Measurements from ENCODE around the gene CIART.
"Not testable (repeated sequence)": the region's sequence is repeated elsewhere in the genome, so short reads cannot be mapped to it uniquely, and the experiment has no call there.

Gene CIART

DNA sequence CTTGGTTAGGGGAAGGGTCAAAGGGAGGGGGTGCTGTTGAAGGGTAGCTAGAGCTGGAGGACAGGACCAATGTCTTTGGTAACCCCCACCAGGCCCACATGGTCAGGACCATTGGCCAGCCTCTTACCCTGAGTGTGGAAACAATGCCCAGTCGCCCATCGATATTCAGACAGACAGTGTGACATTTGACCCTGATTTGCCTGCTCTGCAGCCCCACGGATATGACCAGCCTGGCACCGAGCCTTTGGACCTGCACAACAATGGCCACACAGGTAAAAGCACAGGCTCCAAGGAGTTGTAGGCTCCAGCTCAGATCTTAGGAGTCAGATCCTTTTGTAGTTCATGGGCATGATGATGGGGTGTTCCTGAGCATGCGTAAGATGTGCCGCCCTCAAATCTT, 21.0 kb upstream of the CIART start:
- no peak for DNase-seq (ENCODE audit: low spot score)

DNA sequence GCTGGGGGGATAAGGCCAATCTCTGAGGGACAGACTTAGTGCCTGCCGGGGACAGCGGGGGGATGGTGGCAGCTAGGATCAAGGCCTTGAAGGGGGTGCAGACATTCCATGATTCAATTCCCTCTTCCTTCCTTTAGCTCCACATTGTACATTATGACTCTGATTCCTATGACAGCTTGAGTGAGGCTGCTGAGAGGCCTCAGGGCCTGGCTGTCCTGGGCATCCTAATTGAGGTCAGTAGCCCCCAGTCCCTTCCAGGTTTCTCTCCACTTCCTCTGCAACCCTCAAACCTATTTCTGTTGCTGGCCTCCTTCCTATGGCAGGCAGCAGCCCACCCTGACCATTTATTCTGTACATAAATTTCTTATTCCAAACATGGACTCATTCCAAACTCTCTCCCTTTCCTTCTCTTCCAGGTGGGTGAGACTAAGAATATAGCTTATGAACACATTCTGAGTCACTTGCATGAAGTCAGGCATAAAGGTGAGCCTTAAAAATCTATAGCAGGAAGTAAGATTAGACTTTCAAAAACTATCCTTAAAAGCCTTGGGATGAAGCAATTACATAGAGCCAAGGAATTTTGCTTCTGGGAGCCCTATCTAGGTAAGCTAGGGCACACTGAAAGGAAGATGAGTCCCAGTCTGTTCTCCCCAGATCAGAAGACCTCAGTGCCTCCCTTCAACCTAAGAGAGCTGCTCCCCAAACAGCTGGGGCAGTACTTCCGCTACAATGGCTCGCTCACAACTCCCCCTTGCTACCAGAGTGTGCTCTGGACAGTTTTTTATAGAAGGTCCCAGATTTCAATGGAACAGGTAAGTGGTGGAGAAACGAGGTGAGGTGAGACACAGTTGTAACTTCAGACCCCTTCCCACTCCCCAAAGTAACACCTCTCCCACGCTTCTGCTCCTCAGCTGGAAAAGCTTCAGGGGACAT, 19.7 kb upstream of the CIART start:
- no peak for DNase-seq (ENCODE audit: low spot score)

DNA sequence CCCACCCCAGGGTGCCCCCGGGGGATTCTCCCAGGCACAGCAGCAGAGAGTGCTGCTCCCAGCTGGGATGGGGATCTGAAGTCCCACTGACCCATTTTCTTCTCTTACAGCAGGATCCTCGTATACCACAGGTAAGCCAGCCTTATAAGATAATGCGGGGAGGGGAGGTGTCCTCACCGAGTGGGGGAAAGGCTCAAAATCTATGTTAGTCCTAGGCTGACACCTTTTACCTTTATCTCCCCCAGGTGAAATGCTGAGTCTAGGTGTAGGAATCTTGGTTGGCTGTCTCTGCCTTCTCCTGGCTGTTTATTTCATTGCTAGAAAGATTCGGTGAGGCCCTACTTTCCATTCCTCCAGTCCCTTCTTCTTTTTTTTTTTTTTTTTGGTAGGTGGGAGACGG, 18.8 kb upstream of the CIART start:
- no peak for DNase-seq (ENCODE audit: low spot score)

DNA sequence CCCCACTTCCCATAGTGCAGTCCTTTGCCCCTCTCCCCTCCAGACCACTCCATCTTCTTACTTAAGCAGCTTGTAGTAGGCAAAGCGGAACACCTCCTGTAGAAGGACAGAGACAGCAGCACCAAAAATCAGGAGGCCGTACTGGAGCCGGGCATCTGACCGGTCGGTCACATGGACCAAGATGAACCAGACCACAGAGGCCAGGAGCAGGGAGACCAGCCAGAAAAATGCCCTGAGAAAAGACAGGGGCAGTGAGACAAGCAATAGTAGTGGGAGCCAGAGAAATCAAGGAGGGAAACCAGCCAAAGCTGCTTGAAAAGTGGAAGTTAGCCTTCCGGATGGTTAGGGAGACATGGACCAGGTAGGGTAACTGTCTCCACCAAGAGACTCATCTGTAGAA, 14.5 kb upstream of the CIART start:
- no peak for DNase-seq (ENCODE audit: low spot score)

DNA sequence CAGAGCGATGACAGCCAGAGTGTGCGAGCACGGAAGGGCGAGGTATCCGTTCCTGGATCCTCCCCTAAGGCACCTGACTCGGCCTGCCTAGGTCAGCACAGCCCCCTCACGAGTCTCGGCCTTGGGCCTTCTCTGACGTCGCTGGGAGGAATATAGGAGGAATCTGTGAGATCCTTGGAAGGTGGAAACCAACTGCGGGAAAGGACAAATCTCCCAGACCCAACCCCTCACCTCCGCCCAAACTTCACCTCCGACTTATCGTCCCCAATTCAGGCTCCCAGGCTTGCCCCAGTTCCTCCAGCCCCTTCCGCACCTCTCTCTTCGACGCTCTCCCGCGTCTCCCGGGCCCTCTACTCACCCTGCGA, 14.0 kb upstream of the CIART start:
- DNase-seq (ENCODE audit: low spot score), result peak; percentile 27

DNA sequence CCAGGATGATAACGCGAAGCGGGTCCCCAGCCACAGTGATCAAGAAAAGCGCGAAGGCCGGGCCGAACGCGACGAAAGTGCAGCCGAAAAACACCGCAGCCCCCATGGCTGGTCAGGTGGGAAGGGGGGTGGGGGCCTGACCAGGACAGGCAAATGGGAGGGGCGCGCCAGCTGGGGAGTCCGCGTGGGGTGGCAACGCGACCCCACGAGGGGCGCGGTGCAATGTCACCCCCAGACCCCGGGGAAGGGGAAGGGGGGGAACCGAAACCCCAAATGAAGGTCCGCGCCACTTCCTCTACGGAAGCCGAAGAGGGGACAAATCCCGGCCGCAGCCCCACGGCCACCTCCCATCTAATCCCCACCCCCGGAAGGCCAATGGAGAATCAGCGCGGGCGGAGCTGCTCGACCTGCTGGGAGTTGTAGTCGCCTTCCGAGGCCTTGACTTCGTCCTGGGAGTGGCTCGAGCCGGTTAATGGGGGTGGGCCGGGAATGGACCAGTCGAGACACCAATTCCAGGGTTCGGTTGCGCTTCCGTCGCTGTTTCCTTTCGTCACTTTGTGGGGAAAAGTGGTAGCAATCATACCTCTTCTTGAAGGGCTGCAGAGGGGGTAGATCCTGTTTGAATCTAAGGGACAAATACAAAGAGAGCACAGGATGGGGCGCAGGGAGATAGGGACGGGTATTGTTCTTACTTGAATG, 13.5 kb upstream of the CIART start, which contains the start of gene APH1A:
TSS of gene APH1A (minus strand) at position 312 of the 699 bp plus-strand sequence. CDS start at position 106, 206 bp downstream.
- peak; percentile 93 for DNase-seq (ENCODE audit: low spot score)

DNA sequence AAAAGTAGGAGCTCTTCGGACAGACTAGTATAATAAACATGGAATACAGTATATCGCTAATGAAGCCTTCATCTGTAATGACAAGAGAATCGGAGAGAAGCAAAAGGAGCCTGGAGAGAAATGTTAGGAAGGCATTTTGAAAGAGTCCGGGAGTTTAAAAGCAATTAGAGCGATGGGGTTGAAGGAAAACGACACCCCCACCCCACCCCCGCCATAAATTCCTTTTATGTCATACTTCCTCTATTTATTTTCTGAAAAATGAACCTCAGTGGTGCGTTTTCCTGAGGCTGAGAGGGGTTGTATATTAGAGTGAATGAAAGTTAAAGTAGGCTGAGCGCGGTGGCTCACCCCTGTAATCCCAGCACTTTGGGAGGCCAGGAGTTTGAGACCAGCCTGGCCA, 12.9 kb upstream of the CIART start:
- no peak for DNase-seq (ENCODE audit: low spot score)

DNA sequence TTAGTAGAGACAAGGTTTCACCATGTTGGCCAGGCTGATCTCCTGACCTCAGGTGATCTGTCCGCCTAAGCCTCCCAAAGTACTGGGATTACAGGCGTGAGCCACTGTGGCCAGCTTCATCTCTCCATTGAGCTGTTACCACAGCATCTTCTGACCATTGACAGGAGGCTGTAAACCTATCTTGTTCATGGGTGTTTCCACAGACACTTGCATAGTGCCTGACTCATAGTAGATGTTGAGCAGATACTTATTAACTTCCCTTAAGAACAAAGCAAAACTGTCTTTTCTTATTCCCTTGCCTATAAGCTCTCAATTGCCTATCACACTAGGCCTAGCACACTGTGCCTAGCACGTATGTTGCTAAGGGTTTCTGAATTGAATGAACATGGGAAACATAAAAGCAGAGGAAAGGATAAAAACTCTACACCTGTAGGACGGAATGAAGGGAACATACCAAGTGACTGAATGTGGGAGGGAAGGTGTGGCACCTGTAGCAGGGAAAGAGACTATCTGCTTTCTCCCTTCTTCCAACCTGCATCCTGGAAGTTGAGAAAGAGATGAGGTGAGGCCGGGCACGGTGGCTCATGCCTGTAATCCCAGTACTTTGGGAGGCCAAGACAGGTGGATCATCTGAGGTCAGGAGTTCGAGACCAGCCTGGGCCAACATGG, 10.9 kb upstream of the CIART start:
- DNase-seq (ENCODE audit: low spot score), result no peak

DNA sequence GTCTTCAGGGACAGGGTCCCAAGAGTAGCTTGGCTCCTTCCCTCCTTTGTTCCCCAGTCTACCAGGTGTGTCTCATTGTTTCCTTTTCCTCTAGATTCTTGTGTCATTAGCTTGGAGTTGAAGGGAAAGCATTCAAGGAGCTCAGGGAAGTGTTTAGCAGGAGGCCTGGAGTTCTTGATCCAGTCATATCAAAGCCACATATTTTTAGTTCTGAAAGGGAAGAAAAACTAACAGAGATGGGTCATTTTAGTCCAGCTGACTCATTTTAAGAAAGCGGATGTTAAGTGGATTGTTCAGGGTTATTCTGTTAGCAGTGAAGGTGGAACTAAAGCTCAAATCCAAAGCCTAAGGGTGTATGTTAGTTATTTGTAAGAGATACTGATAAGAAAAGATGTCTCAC, 9.0 kb upstream of the CIART start:
- no peak for DNase-seq (ENCODE audit: low spot score)

DNA sequence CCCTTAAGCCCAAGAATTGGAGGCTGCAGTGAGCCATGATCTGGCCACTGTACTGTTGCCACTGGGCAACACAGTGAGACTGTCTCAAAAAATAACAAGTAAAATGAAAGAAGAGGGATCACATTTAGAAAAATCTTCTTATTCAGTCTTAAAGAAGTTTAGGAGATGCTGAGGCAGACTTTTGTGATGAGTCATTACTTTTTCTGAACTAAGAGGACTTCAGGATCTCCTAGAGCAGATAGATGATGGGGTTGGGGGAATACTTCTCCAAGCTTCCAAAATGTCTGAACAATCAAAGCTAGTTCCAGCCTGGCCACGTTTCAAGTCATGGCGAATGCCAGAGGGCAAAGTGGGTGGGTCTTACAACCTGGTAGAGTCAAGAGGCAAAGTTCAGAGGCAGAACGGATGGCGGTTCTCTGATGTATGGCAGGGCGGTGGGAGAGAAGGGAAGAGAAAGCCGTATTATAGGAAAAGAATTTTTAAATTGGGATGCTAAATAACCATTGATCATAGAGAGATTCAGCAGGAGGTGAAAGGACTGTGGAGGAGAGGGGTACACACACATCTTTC, 2.1 kb upstream of the CIART start:
- DNase-seq (ENCODE audit: low spot score), result no peak

DNA sequence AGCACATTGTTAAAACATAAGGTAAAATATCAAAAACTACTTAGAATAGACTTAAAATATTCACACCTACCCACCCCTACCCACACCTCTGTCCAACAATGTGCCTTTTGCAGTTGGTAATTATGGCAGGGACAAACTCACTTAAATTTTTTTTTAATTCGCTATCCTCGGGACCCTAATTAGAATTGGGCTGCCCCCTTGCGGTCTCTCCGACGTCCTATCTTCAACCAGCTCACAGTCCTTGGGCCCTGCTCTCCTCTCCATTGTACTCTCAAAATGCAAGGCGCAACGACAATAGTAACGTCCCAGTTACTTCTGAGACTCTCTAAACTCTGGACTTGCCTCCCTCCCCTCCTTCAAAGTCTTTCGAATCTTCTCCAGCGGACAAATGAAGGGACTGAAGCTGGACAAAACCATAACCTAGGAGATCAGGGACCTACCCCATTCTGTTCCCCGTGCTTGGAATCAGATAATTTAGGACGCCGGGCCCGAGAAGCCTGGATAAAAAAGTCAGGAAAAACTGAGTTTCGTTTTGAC, 1.1 kb upstream of the CIART start:
- DNase-seq (ENCODE audit: low spot score), result peak; percentile 61

DNA sequence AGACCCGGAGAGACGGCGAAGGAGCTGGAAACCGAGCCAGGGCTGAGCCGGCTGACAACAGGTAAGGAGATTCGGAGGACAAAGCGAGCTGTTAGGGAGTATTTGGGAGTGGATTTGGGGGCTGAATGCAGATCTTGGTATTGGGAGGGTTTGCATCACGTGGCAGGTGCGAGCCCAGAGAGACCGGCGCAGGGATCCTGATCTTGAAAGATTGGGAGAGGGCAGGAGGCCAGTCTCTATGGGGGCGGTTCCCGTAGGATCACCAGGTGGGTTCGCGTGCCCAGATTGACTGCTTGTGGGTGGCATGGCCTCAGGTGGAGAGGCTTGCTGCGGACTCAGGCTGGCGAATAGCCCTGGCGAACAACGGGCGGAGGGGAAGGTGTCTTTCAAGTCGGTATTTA, 204 bp downstream of the CIART start:
- DNase-seq (ENCODE audit: low spot score), result peak; percentile 6

DNA sequence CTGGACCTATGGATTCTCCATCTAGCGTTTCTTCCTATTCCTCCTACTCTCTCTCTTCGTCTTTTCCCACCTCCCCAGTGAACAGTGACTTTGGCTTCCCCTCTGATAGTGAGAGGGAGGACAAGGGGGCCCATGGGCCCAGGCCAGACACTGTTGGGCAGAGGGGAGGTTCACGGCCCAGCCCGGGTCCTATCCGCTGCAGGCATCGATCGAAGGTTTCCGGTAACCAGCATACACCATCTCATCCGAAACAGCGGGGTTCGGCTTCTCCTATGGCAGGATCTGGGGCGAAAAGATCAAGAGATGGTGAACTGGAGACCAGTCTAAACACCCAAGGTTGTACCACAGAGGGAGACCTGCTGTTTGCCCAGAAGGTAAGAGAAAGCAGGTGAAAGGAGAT, 906 bp downstream of the CIART start:
- no peak for DNase-seq (ENCODE audit: low spot score)

DNA sequence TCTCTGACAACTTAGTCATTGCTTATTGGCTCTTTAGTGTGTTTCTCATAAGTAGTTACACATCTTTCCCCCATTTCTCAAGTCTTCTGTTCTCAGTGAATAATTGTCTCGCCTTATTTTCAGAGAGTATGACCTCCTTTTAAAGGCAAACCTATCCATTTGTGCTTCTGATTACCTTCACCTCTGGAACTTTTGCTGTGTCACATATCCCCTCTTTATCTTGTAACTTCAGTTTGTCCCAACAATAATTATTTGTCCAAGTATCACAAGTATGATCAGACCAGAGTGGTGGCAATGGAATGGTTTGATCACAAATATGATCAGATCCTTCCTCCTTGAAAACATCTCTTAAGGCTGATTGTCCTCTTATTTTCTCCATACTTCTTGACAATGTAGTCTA, 6.0 kb downstream of the CIART start:
- DNase-seq (ENCODE audit: low spot score), result no peak

DNA sequence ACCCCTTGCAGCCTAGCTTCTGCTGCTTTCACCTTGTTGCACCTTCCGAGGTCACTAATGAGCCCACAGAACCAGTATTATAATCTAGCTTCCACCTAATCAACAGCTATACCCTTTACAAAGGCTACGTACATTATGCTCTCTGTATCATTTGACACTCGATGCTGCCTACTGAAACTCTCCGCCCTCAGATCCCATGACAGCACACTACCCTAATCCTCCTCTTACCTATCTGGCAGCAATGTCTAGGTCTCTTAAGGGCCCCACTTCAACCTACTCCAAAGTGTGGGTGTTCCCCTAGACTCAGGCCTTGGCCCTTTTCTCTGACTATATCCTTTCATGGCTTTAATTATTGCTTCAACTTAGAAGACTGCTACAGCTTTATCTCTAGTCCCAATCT, 6.5 kb downstream of the CIART start:
- DNase-seq (ENCODE audit: low spot score), result no peak

DNA sequence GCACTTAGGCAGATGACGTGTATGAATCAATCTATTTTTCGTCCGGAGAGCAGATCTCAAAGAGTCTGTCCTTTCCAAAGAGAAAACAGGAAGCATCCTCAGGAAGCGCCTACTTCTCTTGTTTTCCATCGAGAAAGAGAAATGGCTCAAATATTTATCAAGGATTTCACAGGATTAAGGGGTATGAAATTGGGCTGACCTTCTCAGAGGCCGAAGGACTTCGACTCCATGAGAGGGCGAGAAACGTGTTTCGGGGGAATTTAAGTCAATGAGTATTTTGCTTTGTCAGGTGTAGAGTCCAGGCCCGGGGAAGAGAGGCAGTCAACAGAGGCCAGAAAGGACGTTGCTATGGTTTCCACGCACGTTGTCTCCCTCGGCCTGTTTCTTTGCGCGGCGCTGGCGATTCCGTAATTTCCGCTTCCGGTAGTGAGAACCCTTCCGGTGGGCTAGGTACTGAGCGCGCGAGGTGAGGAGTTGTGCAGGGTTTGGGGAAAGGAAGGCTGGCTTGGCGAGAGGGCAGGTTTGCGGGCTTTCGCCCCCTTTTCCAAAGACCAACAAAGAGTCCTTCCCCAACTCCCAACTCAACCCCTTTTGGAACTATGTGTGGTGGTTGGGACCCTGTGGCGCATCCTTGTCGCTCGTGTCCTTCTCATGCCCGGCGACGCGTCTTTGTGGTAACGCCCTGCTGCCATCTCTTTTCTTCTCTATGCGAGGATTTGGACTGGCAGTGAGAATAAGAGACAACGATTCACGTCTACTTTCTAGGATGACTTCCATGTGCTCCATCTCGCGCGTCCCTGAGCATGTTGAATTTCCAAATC, 11.3 kb downstream of the CIART start, which contains the start of gene MRPS21:
TSS of gene MRPS21 (plus strand) at position 429 of the 821 bp plus-strand sequence. CDS start 506 bp downstream, outside the sequence.
- DNase-seq (ENCODE audit: low spot score), result peak; percentile 83

DNA sequence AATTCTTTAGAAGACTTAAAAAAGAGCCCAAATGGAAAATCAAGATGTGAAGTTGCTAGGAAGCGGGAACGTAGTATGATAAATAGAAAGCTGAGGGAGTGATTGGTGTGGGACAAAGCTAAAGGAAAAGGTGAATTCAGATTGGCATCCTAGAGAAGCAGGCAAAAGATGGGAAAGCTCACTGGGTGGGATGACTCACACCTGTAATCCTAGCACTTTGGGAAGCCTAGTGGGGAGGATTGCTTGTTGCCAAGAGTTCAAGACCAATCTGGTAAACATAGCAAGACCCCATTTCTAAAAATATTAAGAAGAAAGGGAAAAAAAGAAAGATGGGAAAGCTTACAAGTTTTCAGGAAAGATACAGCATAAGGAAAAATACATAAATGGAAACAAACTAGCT, 13.1 kb downstream of the CIART start:
- no peak for DNase-seq (ENCODE audit: low spot score)

DNA sequence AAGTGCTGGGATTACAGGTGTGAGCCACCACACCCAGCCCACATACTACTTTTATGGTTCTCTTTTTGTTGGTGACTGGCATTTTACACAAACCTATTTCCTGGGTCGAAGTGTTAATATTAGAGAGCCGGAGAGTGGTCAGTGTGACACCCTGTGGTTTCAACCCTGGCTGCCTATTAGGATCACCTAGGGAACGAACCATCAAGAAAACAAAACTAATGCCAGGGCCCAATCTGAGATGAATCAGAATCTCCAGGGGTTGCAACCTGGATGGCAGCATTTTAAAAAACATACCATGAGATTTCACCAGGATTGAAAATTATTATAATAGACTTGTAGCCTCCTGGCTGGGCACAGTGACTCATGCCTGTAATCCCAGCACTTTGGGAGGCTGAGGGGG, 17.4 kb downstream of the CIART start:
- DNase-seq (ENCODE audit: low spot score), result no peak

DNA sequence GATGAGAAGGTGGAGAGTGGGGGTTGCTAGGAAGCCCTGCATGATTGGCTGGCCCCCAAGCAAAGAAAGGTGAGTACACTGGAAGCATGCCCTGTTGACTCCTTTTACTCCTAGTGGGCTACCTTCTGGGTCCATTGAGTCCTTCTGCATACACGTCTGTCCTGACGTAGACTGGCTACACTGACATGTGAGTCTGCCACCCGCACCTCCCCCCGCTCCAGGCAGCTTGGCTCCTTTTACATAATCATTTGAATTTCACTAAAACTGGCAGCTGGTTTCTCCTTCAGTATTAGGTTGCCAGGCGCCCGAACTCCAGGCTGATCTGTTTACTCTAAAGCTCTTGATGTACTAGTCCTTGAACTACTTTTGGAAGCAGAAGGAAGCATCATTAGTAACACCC, 20.0 kb downstream of the CIART start:
- no peak for DNase-seq (ENCODE audit: low spot score)

DNA sequence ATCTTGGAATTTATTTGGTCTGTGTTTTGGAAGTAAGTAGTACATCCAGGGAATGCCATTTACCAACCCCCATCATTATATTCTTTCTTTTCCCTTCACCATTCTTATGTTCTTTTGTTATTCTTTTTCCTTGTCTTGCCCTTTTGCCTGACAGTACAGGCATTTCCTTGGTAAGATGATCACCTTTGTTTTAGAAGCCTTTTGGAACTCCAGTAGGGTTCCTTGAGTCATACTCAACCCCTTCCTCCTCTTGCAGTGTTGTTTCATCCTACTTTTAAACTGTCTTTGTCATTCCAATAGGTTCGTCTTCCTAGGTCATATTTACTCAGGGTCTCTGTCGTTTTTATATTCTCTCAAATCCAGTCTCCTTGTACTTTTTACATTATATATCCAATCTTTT, 20.5 kb downstream of the CIART start:
- no peak for DNase-seq (ENCODE audit: low spot score)

DNA sequence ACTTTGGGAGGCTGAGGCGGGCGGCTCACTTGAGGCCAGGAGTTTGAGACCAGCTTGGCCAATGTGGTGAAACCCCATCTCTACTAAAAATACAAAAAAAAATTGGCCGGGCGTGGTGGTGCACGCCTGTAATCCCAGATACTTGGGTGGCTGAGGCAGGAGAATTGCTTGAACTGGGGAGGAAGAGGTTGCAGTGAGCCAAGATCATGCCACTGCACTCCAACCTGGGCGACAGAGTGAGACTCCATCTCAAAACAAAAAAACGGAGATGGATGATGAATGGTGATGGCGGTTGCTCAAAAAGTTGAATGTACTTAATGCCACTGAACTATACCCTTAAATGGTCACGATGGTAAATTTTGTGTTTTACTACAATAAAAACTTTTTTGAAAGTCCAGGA, 26.2 kb downstream of the CIART start:
- not testable (repeated sequence) for DNase-seq (ENCODE audit: low spot score)
